Lung microvascular endothelial cell (primary cell): ENCODE results near the gene GDPD3. TPM values are rescaled to one million over a fixed set of nuclear protein-coding genes. Genes with fewer than 3 reads are reported as not detected.

Experiments used
- DNase-seq, 2 donors: peaks; one replicate each; pipeline versions ENCODE4 v3.0.0 to v3.0.0-alpha.2; 2010; ENCODE audit warnings: low read depth in 2 of 2
- total RNA-seq: library from RNA; depleted of rRNA; stranded (reverse); fragments of >200 nt; gene quantifications from 2 replicates; pipeline ENCODE4 v1.2.1, GENCODE V29; 2014

GDPD3 gene
- total RNA-seq, 1 donor from 2014 or later = 1.4 TPM

GRCh38 chr16:30095166-30096078, 17.9 kb downstream of the GDPD3 start:
- peak in 1 of 2 donors; percentile 32 for DNase-seq

- no peak for DNase-seq
These were observed 18.7 kb downstream of the GDPD3 start for GRCh38 chr16:30094541-30095165.

- peak; percentile 95 to 97 for DNase-seq
These were observed 20.8 kb downstream of the GDPD3 start for GRCh38 chr16:30092373-30093010.

- DNase-seq = peak; percentile 93 to 95
These were observed 21.6 kb downstream of the GDPD3 start, which contains the start of gene TBX6 for GRCh38 chr16:30091474-30092372. Gene TBX6, minus strand, starts transcription at chr16:30091924. Its CDS starts 731 bp downstream, at chr16:30091193.

- no peak for DNase-seq
These were observed 22.6 kb downstream of the GDPD3 start for GRCh38 chr16:30090610-30091331.

GRCh38 chr16:30088832-30089624, 24.3 kb downstream of the GDPD3 start:
- no peak for DNase-seq

- no peak for DNase-seq
These were observed 25.0 kb downstream of the GDPD3 start for GRCh38 chr16:30088237-30088831.

GRCh38 chr16:30087181-30087898, 26.0 kb downstream of the GDPD3 start:
- no peak for DNase-seq

- DNase-seq = no peak
These were observed 26.8 kb downstream of the GDPD3 start for GRCh38 chr16:30086291-30087140.

GRCh38 chr16:30085820-30086219, 27.5 kb downstream of the GDPD3 start:
- DNase-seq = no peak

- DNase-seq = no peak
These were observed 28.1 kb downstream of the GDPD3 start for GRCh38 chr16:30085247-30085646.

GRCh38 chr16:30084816-30085159, 28.5 kb downstream of the GDPD3 start:
- DNase-seq = no peak

- no peak for DNase-seq
These were observed 29.1 kb downstream of the GDPD3 start for GRCh38 chr16:30084096-30084815.

GRCh38 chr16:30083216-30084055, 29.9 kb downstream of the GDPD3 start:
- DNase-seq = no peak

GRCh38 chr16:30082545-30083090, 30.7 kb downstream of the GDPD3 start:
- no peak for DNase-seq

GRCh38 chr16:30079480-30079879, 33.9 kb downstream of the GDPD3 start:
- no peak for DNase-seq
